ENCODE measurements around the gene RASIP1.

The RASIP1 gene

GRCh38 chr19:48670699-48671445, 69.5 kb downstream of the RASIP1 start:
- DNase-seq: no peak

All from GOT3 (cell line).